GM19397 (cell line): ENCODE data around the gene DOC2A.

Experiments used
- ATAC-seq: cut with Tn5 transposase; IDR thresholded peaks from one replicate; pipeline ENCODE4 v1.9.1; 2021; ENCODE audit warnings: mild to moderate bottlenecking, moderate library complexity; ENCODE audit not compliant: unreplicated experiment

The DOC2A gene

DNA sequence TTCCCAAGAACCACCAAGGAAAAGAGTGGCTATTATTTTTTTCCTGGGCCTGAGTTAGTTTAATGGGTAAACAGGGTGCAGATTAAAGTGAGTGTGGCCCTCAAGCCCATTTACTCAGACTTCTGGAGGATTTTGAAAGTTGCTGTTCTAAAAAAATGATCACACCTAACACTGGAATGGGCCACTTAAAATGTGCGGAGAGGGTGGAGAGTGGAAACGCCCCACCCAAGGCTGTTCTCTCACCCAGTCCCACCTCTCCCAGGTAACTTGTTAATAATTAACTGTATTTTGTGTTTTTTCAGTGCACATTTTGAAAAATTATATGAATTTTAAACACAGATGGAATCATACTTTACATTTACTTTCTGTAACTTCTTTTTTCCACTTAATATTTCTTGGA lies 20.8 kb downstream of the DOC2A start:
- no peak for ATAC-seq

DNA sequence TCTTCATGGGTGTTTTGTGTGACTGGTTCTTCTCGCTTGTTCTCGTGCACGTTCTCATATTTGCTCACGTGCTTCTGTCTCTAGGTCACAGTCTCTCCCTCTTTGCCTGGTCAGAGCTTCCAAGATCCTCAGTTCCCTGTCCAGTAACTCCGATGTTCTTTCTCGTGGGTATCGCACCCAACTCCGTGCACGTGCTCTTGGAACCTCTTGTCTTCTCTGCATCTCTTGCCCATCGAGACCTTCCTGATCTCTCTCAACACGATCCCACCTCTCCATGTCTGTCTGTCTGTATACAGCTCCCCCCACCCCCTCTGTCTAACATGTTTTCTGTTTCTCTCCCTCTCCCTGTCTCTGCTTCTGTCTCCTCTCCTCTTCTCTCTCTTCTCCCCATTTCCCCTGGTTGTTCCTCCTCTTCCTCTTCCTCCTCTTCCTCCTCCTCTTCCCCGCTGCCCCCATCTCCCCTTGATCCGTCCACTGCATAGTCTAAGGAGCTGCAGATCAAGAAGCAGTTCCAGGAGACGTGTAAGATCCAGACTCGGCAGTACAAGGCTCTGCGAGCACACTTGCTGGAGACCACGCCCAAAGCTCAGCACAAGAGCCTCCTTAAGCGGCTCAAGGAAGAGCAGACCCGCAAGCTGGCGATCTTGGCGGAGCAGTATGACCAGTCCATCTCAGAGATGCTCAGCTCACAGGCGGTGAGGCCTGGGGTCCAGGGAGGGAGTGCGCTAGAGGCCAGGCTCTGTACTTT lies 21.5 kb downstream of the DOC2A start:
- ATAC-seq = no peak

DNA sequence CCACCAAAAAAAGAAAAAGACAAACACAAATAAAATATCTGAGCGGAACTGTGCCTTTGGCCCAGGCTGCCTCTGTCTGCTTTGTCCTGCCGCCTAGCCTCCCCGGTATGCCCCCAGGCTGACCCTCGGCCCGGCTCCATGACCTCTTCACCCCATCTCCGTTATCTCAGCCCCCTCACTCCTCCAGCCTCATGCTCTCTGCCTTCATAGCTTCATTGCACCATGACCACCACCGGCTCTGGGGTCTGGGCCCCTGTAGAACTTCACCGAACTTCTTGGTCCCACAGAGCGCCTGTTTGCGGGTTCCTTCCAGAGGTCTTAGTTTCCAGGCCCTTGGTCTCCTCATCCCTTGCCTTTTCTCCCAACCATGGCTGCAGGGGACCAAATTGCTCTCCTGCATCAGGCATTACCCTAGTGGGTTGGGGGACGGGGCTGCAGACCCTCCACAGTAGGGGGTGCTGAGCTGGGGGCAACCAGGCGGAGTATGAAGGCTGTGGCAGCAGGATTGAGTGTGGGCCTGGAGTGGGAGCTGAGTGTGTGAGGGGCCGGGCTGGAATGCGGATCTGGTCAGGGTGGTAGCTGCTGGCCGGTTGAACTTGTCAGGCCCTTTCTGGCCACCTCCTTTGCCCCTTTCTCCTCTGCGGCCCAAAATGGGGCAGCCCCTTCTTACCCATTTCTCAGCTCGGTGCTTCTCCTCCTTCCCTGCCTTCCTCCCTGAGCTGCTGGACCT lies 22.3 kb downstream of the DOC2A start:
- ATAC-seq = no peak

DNA sequence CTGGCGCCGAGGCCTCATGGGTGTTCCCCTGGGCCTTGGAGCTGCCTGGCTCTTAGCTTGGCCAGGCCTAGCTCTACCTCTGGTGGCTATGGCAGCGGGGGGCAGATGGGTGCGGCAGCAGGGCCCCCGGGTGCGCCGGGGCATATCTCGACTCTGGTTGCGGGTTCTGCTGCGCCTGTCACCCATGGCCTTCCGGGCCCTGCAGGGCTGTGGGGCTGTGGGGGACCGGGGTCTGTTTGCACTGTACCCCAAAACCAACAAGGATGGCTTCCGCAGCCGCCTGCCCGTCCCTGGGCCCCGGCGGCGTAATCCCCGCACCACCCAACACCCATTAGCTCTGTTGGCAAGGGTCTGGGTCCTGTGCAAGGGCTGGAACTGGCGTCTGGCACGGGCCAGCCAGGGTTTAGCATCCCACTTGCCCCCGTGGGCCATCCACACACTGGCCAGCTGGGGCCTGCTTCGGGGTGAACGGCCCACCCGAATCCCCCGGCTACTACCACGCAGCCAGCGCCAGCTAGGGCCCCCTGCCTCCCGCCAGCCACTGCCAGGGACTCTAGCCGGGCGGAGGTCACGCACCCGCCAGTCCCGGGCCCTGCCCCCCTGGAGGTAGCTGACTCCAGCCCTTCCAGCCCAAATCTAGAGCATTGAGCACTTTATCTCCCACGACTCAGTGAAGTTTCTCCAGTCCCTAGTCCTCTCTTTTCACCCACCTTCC lies 23.3 kb downstream of the DOC2A start:
- ATAC-seq = no peak

DNA sequence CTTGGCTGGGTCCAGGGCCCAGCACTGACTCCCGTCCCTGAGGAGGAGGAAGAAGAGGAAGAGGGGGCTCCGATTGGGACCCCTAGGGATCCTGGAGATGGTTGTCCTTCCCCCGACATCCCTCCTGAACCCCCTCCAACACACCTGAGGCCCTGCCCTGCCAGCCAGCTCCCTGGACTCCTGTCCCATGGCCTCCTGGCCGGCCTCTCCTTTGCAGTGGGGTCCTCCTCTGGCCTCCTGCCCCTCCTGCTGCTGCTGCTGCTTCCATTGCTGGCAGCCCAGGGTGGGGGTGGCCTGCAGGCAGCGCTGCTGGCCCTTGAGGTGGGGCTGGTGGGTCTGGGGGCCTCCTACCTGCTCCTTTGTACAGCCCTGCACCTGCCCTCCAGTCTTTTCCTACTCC lies 23.9 kb downstream of the DOC2A start:
- ATAC-seq = no peak

DNA sequence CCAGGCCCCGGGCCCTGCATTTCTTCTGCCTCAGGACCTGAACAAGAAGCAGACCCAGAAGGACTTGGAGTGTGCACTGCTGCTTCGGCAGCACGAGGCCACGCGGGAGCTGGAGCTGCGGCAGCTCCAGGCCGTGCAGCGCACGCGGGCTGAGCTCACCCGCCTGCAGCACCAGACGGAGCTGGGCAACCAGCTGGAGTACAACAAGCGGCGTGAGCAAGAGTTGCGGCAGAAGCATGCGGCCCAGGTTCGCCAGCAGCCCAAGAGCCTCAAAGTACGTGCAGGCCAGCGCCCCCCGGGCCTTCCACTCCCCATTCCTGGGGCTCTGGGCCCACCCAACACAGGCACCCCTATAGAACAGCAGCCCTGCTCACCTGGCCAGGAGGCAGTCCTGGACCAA lies 24.6 kb downstream of the DOC2A start:
- no peak for ATAC-seq

DNA sequence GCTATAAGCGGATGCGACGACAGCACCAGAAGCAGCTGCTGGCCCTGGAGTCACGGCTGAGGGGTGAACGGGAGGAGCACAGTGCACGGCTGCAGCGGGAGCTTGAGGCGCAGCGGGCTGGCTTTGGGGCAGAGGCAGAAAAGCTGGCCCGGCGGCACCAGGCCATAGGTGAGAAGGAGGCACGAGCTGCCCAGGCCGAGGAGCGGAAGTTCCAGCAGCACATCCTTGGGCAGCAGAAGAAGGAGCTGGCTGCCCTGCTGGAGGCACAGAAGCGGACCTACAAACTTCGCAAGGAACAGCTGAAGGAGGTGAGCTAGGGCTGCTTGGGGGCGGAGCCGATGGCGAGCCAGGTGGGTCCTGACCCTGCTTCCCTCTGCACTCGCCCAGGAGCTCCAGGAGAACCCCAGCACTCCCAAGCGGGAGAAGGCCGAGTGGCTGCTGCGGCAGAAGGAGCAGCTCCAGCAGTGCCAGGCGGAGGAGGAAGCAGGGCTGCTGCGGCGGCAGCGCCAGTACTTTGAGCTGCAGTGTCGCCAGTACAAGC lies 25.5 kb downstream of the DOC2A start:
- ATAC-seq = no peak

DNA sequence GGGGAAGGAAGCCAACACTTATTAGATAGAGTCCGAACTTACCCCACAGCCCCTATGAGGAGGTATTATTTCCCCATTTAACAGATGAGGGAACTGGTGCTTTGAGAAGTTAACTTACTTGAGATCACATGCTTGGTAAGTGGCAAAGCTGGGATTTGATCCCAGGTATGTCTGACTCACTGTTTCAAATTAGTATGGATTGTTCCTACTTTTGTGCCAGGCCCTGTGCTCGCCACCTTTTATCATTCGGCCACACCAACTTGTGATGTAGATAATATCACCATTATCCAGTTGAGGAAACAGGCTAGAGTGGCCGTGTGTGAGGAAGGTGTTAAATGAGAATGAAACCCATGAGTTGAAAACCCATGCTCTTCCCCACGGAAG lies 26.1 kb downstream of the DOC2A start:
- ATAC-seq = no peak

DNA sequence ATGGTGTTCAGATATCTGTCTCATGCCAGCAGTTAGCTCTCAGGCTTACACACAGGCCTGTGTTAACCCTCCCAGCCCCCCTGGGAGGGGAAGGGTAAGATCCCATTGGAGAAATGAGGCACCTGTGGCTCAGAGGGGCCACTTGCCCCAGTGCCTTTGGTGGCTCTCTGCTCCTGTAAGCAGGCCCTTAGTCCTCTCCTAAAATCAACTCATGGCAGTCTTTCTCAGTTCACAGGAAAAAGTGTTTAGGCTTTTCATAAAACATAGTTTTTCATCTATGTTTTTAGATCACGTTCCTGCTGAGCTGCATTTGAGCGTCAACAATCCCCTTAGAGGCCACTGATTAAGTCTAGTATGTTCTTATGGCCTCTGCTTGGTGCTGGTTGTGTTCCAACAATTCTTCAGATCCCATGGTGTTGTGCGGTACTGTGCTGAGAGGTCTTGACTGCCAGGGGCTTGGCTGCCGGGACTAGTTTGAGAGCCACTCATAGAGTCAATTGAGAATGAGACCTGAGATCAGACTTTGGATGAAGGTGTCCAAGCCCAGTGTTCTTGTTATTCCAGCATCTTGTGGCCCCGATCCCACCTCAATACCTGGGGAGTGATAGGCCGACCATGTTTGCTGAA lies 26.6 kb downstream of the DOC2A start:
- no peak for ATAC-seq

DNA sequence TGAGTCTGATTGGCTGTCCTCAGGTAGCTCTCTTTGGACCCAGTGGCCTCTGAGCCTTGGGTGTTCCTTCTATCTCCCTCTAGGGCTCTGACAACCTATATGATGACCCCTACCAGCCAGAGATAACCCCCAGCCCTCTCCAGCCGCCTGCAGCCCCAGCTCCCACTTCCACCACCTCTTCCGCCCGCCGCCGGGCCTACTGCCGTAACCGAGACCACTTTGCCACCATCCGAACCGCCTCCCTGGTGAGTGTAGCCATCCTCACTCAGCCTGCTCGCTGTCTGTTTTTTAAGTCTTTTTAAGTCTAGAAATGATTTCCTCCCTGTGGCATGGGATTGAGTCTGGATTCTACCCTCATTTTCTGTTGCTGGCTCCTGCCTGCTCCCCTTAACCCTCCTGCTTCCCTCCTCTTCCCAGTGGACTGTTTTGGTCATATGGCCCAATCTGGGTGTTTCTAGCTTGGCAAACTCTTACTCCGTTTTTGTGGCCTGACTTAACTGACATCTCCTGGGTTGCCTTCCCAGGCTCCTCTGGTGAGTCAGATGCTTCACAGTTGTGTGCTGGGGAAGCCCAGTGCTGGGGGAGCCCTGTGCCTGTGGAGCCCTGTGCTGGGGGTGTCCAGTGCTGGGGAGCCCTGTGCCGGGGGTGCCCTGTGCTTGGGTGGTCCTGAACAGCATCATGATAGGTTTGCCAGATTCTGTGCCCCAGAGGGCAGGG lies 27.2 kb downstream of the DOC2A start:
- ATAC-seq = no peak

DNA sequence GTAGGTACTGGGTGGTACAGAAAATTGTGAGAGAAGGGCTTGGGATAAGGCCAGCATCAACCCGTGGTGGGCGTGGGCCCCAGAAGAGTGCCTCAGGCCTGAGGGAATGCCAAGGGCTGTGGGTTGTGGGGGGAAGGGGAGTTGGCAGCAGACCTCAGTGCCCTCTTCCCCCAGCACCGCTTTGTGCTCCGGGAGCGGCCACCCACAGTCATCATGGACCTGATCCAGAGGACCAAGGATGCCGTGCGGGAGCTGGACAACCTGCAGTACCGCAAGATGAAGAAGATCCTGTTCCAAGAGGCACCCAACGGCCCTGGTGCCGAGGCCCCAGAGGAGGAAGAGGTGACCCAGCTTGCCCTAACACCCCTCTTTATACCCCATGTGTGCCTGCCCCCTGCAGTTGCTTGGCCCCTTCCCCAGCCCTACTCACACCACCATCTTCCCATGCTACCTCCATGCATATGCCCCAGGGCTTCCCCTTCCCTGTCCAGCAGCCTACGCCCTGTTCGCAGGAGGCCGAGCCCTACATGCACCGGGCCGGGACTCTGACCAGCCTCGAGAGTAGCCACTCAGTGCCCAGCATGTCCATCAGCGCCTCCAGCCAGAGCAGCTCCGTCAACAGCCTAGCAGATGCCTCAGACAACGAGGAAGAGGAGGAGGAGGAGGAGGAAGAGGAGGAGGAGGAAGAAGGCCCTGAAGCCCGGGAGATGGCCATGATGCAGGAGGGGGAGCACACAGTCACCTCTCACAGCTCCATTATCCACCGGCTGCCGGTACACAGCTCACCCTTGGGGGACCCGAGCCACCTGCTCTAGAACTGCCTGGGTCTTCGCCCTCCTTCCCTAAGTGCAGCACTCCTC lies 28.0 kb downstream of the DOC2A start:
- no peak for ATAC-seq

DNA sequence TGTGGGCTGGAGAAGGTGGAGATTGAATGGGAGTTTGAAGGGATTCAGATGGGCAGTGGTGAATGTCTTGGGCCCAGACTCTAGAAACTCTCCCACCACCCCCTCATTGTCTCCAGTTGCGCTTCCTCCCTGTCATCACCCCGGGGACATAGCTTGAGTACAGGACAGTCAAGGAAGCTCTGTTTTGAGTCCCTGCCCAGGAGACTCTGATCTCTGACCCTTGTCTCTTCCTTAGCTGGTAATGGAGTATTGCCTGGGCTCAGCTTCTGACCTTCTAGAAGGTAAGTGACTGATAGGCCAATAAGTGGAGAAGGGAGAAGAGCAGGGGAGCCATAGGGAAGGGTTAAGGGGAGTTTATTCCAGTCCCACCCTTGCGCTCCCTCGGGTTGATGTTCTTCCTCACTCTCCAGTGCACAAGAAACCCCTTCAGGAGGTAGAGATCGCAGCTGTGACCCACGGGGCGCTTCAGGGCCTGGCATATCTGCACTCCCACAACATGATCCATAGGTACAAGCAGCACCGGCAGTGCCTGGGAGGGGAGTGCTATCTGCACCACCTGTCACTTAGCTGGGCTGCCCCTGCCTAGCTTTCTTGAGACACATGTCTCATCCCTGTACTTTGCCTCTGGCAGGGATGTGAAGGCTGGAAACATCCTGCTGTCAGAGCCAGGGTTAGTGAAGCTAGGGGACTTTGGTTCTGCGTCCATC lies 32.1 kb downstream of the DOC2A start:
- no peak for ATAC-seq

DNA sequence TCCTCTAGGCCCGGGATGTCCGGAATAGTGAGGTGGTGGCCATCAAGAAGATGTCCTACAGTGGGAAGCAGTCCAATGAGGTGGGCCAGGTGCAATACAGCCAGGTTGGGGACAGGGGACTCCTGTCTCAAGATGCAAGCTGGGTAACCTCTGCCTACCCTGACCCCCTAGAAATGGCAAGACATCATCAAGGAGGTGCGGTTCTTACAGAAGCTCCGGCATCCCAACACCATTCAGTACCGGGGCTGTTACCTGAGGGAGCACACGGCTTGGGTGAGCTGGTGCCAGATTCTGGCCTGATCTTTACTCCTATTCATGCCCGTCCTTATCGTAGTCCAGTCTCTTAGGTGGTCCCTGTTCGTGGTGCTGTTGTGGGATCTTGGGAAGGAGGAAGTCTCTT lies 32.7 kb downstream of the DOC2A start:
- ATAC-seq = no peak

DNA sequence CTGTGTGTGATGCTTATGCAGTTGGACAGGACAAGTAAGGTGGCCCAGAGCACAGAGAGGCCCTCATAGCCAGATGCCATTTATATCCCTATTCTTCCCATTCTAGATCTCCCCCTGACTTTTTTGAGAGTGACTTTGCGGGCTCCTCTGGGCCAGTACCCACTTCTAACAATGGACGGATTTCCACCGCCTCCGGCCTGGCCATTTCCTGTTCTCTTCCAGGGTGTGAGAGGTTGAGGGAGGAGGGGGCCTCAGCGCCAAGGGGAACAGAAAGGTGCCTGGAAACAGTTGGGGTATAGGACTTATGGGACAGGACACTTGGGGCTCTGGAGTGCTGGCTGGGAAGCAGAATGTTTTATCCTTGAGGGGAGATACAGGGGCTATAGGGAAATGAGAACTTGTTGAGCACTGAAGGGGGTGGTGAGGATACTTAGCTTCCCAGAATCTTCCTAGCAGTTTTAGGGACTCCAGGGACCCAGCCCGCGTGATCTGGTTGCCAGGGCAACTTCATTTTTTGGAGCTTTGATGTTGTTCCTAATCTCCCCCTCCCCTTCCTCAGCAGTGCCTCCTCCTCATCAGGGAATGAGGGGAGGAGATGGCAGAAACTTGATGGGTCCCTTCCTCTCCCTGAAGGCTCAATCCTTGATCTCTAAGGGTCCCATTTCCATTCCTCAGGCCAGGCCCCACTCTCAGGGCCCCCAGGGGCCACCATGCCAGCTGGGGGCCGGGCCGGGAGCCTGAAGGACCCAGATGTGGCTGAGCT lies 33.6 kb downstream of the DOC2A start:
- no peak for ATAC-seq

DNA sequence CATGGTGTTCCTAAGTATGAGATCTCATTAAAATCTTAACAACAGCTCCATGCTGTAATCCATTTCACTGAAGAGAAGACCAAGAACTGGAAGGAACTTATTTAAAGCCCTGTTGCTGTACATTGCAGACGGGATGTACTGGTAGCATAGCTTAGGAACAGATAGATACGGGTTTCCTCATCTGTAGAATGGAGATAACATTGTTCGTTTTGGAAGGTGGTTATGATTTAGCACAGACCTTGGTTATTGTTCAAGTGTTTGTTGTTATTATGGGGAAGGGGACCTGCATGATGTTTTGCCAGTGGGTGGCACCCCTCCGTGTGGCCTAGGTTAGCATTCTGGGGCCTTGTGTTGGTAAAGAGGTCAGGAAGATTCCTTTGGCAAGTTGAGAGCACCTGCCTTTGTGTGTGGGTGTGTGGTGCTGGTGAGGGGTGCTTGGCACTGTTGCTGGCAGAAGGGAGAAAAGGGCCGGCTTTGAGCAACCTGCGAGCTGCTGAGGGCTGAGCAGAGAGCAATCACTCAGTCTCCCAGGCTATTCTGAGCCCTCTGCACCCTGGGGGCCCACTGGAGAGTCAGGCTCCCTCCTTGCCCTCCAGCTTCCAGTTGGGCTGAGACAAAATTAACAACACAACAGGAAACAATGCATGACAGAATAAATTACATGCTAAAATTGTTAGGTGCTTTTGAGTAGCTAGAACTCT lies 34.9 kb downstream of the DOC2A start:
- ATAC-seq = no peak

DNA sequence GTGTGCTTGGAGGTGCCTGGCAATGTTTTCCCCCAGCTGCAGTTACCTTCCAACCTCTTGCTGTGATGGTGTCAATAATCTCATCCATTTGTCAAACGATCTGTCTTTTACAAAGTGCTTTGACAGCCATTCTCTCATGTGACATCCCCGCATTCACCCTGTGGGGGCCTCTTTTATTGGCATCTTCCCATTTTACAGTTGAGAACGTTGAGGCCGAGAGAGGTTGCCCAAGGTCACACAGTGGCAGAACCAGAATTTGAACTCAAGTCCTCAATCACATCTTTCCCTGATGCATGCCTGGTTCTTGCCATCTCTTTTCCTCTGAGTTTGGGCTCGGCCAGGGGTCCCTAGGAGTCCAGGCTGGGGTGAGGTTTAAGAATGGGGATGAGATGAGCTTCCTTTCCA lies 35.7 kb downstream of the DOC2A start:
- ATAC-seq = no peak

DNA sequence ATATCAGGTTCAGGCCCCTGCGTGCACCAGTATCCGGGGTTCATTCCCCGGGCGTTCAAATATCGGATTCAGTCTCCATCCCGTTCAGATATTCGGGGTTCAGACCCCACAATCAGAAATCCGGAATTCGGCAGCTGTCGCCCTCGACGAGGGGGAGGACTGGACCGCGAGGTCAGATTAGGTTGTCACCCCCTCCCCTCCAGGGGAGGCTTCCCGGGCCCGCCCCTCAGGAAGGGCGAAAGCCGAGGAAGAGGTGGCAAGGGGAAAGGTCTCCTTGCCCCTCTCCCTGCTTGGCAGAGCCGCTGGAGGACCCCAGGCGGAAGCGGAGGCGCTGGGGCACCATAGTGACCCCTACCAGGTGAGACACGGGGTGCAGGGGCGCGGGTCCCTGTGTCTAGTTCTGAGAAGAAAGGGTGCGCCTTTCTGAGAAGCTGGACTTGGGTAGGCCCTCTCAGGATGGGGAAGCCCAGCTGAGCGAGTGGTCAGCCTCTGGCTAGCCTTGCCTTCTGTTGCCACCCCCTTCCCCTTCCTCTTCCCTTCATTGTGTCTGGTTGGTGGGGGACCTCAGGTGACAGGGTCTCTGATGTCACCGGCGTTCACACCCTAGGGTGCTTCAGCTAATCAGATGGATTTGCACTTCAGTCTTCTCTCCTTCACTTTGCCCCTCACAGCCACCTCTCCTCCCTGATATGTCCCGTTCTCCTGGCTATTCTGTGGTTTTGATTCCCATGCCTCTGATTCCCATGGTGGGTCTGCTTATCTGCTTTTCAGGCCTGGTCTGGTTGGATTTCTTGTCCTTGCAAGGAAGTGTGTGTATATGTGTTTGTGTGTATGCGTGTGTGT lies 36.3 kb downstream of the DOC2A start:
- ATAC-seq = no peak
